ENCODE measurements around the gene SPDEF. TPM values are rescaled to one million over a fixed set of nuclear protein-coding genes. Genes with fewer than 3 reads are reported as not detected.

SPDEF gene
- total and polyA plus RNA-seq, 8 donors: 0.93 to 6.0 (median 1.8) TPM

GRCh38 chr6:34530753-34531365 is 25.3 kb downstream of the SPDEF start:
- H3K27ac ChIP-seq: no peak overlapping the region
- H3K36me3 ChIP-seq: no peaks in the 10 kb centered on the region
- intact Hi-C loops (cut with DNase I): loop anchor here in 1 of 2 donors (10.0 kb wide), 1 partner anchor 74 kb away; no protein-coding TSS in a partner anchor
- H3K4me1 ChIP-seq: peaks cover 7 to 10% of the 10 kb centered on the region in 2 donors
- no peak overlapping the region for H3K4me3 ChIP-seq
- TF ChIP-seq CTCF (IDR thresholded peaks at IDR 0.05): no peak
- peak in 1 of 4 donors; percentile 27 for DNase-seq
- H3K9me3 ChIP-seq: no peaks in the 10 kb centered on the region
- ATAC-seq: no peak
- H3K27me3 ChIP-seq: no peaks in the 10 kb centered on the region

GRCh38 chr6:34529665-34530327 is 26.3 kb downstream of the SPDEF start:
- H3K4me3 ChIP-seq: no peak overlapping the region
- no peak overlapping the region for H3K27ac ChIP-seq
- no peaks in the 10 kb centered on the region for H3K36me3 ChIP-seq
- peaks cover 7 to 10% of the 10 kb centered on the region in 2 donors for H3K4me1 ChIP-seq
- no peaks in the 10 kb centered on the region for H3K27me3 ChIP-seq
- H3K9me3 ChIP-seq: no peaks in the 10 kb centered on the region
- DNase-seq (peak in 2 of 4 donors; percentile 46 to 72), ATAC-seq (no peak)
- intact Hi-C loops (cut with DNase I): loop anchor here in 1 of 2 donors (10.0 kb wide), 1 partner anchor 75 kb away; no protein-coding TSS in a partner anchor
- TF ChIP-seq CTCF (IDR thresholded peaks at IDR 0.05): no peak

GRCh38 chr6:34528996-34529664 is 27.0 kb downstream of the SPDEF start:
- intact Hi-C loops (cut with DNase I): no loop called here
- H3K36me3 ChIP-seq: no peaks in the 10 kb centered on the region
- peak in 1 of 4 donors; percentile 49 for DNase-seq

GRCh38 chr6:34527751-34528670 is 28.1 kb downstream of the SPDEF start:
- DNase-seq: peak in 1 of 4 donors; percentile 35
- peaks cover 7 to 10% of the 10 kb centered on the region in 2 donors for H3K4me1 ChIP-seq
- intact Hi-C loops (cut with DNase I): no loop called here
- H3K9me3 ChIP-seq: no peaks in the 10 kb centered on the region
- H3K27me3 ChIP-seq: no peaks in the 10 kb centered on the region
- no peak overlapping the region for H3K4me3 ChIP-seq
- ATAC-seq: no peak
- TF ChIP-seq CTCF (IDR thresholded peaks at IDR 0.05): no peak
- H3K27ac ChIP-seq: no peak overlapping the region
- H3K36me3 ChIP-seq: no peaks in the 10 kb centered on the region

More at GRCh38 chr6:34528996-34529664, 27.0 kb downstream of the SPDEF start:
- no peak overlapping the region for H3K4me3 ChIP-seq
- no peak overlapping the region for H3K27ac ChIP-seq
- TF ChIP-seq CTCF (IDR thresholded peaks at IDR 0.05): no peak
- H3K9me3 ChIP-seq: no peaks in the 10 kb centered on the region
- H3K27me3 ChIP-seq: no peaks in the 10 kb centered on the region
- peaks cover 7 to 10% of the 10 kb centered on the region in 2 donors for H3K4me1 ChIP-seq
- ATAC-seq: no peak
